Stimulated activated naive B cell treated with anti-CD40 and anti-IgM and Interleukin-4, amounts not matched to agents 10 μg/mL and 1 μg/mL and 100 μg/mL, for 72 hours (primary cell): ENCODE data around the gene FAM47E.

Experiments used
- ATAC-seq, 2 donors: fragments of 150-1000 bp; cut with Tn5 transposase; replicated peaks; 2 replicates each; pipeline ENCODE4 v1.10.0; 2021; ENCODE audit warnings: moderate library complexity in 1 of 2
- DNase-seq: peaks from one replicate; pipeline ENCODE4 v3.0.0; 2021
- H3K27ac Mint-ChIP-seq: one replicate; pipeline ENCODE4 v1.8.0; 2022; ENCODE audit warnings: mild to moderate bottlenecking, mixed read lengths
- H3K27me3 Mint-ChIP-seq, 2 donors: one replicate each; pipeline ENCODE4 v1.8.0; 2022; ENCODE audit warnings: mixed read lengths in 2 of 2
- H3K36me3 Mint-ChIP-seq, 2 donors: one replicate each; pipeline ENCODE4 v1.8.0; 2022; ENCODE audit warnings: mixed read lengths in 2 of 2, mild to moderate bottlenecking in 1 of 2
- H3K4me1 Mint-ChIP-seq, 2 donors: one replicate each; pipeline ENCODE4 v1.8.0; 2022; ENCODE audit warnings: mixed read lengths in 2 of 2, mild to moderate bottlenecking in 1 of 2
- H3K4me3 Mint-ChIP-seq, 2 donors: one replicate each; pipeline ENCODE4 v1.8.0; 2022; ENCODE audit warnings: mild to moderate bottlenecking in 2 of 2, mixed read lengths in 2 of 2, moderate library complexity in 1 of 2
- H3K9me3 Mint-ChIP-seq, 2 donors: one replicate each; pipeline ENCODE4 v1.8.0; 2022; ENCODE audit warnings: mixed read lengths in 2 of 2, mild to moderate bottlenecking in 1 of 2

Gene FAM47E

GRCh38 chr4:76251441-76252270 lies at the start of gene FAM47E:
Gene FAM47E (plus strand): TSS chr4:76251721. CDS start chr4:76251747, 26 bp downstream.
- H3K27me3 Mint-ChIP-seq: peaks cover 50 to 73% of the 10 kb centered on the region in 2 donors
- peaks cover 0 to 3% of the 10 kb centered on the region in 2 donors for H3K36me3 Mint-ChIP-seq
- peak within 1 kb of the TSS; percentile 86 for H3K27ac Mint-ChIP-seq
- H3K4me3 Mint-ChIP-seq: peak within 1 kb of the TSS; percentile 86 to 87
- ATAC-seq (peak; percentile 95 to 97), DNase-seq (peak; percentile 33)
- H3K9me3 Mint-ChIP-seq: no peaks in the 10 kb centered on the region
- peaks cover 4 to 8% of the 10 kb centered on the region in 2 donors for H3K4me1 Mint-ChIP-seq

GRCh38 chr4:76203541-76203940 lies 48.0 kb upstream of the FAM47E start:
- Mint-ChIP-seq H3K36me3 (no peaks in the 10 kb centered on the region), H3K4me1 (peaks cover 19 to 42% of the 10 kb centered on the region in 2 donors), H3K4me3 (no peak overlapping the region), H3K27ac (no peak overlapping the region), H3K9me3 (no peaks in the 10 kb centered on the region), H3K27me3 (no peaks in the 10 kb centered on the region)
- ATAC-seq (no peak), DNase-seq (no peak)

GRCh38 chr4:76204936-76205335 lies 46.6 kb upstream of the FAM47E start:
- no peaks in the 10 kb centered on the region for H3K9me3 Mint-ChIP-seq
- no peaks in the 10 kb centered on the region for H3K36me3 Mint-ChIP-seq
- H3K27ac Mint-ChIP-seq: no peak overlapping the region
- ATAC-seq (no peak), DNase-seq (no peak)
- peaks cover 22 to 41% of the 10 kb centered on the region in 2 donors for H3K4me1 Mint-ChIP-seq
- H3K27me3 Mint-ChIP-seq: no peaks in the 10 kb centered on the region
- H3K4me3 Mint-ChIP-seq: no peak overlapping the region

- H3K9me3 Mint-ChIP-seq: no peaks in the 10 kb centered on the region
- DNase-seq (no peak), ATAC-seq (no peak)
- H3K36me3 Mint-ChIP-seq: no peaks in the 10 kb centered on the region
- H3K4me1 Mint-ChIP-seq: peaks cover 24 to 41% of the 10 kb centered on the region in 2 donors
- no peak overlapping the region for H3K27ac Mint-ChIP-seq
- H3K4me3 Mint-ChIP-seq: no peak overlapping the region
- H3K27me3 Mint-ChIP-seq: no peaks in the 10 kb centered on the region
Observed at GRCh38 chr4:76205476-76205875, 46.0 kb upstream of the FAM47E start.

DNA sequence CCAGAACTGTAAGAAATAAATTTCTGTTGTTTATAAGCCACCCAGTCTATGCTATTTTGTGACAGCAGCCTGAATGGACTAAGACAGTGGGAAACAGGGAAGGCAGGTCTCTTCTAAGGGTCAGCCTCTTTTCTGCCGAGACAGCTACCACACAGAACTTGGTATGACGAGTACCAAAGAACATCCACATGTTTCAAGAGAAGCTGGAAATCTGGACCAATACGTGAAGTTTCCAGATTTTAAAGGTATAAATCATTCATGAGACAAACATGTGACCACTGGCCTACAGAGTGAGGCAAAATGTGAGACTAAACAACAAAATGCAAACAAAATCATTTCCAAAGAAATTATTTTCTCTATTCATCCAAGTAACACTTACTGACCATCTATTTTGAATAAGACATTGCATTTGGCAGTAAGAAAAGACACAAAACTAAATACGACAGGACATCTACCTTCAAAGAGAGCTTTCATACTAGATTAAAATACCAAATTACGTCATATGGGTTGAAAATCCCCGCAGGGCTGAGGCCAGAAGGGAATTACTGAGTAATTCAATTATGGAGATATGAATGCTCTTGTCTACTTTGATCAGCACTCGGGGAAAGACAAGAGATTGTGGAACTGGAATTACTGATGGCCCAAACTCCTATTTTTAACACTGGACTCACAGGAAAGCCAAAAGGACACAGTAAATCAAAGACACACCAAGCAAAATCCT lies 45.1 kb upstream of the FAM47E start:
- peaks cover 19 to 42% of the 10 kb centered on the region in 2 donors for H3K4me1 Mint-ChIP-seq
- DNase-seq (no peak), ATAC-seq (no peak)
- H3K36me3 Mint-ChIP-seq: no peaks in the 10 kb centered on the region
- no peaks in the 10 kb centered on the region for H3K9me3 Mint-ChIP-seq
- H3K27me3 Mint-ChIP-seq: no peaks in the 10 kb centered on the region
- no peak overlapping the region for H3K4me3 Mint-ChIP-seq
- no peak overlapping the region for H3K27ac Mint-ChIP-seq

DNA sequence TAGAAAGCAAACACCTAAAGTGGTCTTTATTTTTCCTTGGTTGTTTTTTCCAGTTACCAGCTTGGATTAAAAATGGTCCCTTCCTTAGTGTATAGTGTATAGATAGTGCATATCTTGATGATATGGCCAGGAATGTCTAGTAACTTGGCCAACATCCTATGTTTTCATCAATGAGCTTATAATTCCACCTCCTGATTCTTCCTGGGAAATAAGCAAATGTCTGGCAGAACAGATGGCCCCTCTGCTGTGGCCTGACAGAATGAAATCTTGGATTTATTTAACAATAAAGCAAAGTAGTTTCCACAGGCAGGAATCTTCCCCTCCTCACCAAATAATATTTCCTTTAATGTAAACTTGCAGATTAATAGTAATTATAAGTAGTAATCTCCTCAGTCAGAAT lies 44.0 kb upstream of the FAM47E start:
- Mint-ChIP-seq H3K4me1 (peaks cover 24 to 54% of the 10 kb centered on the region in 2 donors), H3K27ac (no peak overlapping the region), H3K4me3 (no peak overlapping the region), H3K36me3 (no peaks in the 10 kb centered on the region), H3K27me3 (no peaks in the 10 kb centered on the region), H3K9me3 (no peaks in the 10 kb centered on the region)
- DNase-seq (no peak), ATAC-seq (no peak)

DNA sequence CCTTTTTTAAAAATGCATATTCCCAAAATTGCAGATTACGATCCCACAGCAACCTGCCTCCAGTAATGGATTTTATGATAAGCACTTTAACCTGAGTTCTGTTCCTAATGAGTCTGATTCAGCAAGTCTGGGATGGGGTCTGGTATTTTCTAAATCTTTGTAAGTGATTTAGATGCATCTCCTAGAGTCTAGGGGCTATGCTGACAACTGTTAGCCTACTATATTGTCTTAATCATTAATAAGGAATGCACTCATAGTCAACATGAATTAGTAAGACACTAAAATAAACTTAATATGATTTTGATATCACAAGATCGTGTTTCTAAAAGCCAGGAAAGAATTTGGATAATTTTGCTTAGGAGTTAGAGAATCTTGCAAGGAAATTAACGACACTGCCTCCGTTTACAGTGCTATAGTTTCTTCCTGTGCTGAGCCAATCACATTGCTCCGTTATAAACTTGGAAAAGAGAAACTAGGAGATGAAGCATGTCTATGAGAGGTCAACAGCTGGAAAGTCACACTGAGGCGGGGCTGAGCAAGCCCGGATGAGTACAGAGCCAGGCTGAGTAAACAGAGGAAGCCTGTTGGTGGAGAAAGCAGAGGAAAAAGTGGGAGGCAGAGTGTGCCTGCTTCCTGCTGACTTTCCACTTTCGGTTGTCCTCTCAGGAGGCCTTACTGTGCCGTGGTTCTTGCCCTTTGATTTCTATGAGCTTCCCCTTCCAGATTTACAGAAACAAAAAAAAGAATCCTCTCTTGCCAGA lies 43.3 kb upstream of the FAM47E start:
- Mint-ChIP-seq H3K27me3 (no peaks in the 10 kb centered on the region), H3K9me3 (no peaks in the 10 kb centered on the region), H3K4me3 (peak overlapping the region; percentile 44 to 69), H3K4me1 (peaks cover 30 to 60% of the 10 kb centered on the region in 2 donors), H3K27ac (no peak overlapping the region), H3K36me3 (no peaks in the 10 kb centered on the region)
- no peak for DNase-seq
- no peak for ATAC-seq

- Mint-ChIP-seq H3K27ac (peak overlapping the region; percentile 67), H3K4me3 (peak overlapping the region; percentile 54 to 60), H3K27me3 (no peaks in the 10 kb centered on the region), H3K36me3 (no peaks in the 10 kb centered on the region), H3K9me3 (no peaks in the 10 kb centered on the region), H3K4me1 (peaks cover 39 to 73% of the 10 kb centered on the region in 2 donors)
- ATAC-seq: peak; percentile 40 to 50
- DNase-seq: no peak
Observed at GRCh38 chr4:76209881-76210280, 41.6 kb upstream of the FAM47E start.

DNA sequence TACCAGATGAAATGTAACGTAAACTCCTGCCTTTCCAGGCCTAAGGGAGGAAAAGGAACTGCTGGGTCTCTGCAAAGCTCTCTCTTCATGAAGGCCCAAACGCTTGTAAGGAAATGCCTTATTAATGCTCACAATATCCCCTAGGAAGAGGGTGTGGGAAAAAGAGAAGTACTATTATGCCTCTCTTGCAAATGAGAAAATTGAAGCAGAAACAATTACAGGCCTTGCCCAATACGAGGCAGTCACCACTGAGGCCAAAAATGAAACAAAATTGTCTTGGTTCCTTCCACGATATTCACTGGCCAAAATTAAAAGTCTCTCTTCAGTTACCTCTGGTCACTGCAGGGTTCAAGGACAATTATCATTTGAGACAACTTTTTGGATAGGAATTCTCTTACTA lies 41.1 kb upstream of the FAM47E start:
- Mint-ChIP-seq H3K36me3 (no peaks in the 10 kb centered on the region), H3K27me3 (no peaks in the 10 kb centered on the region), H3K4me3 (peak overlapping the region in 1 of 2 donors; percentile 14), H3K9me3 (no peaks in the 10 kb centered on the region), H3K27ac (peak overlapping the region; percentile 42), H3K4me1 (peaks cover 39 to 74% of the 10 kb centered on the region in 2 donors)
- DNase-seq (no peak), ATAC-seq (no peak)

DNA sequence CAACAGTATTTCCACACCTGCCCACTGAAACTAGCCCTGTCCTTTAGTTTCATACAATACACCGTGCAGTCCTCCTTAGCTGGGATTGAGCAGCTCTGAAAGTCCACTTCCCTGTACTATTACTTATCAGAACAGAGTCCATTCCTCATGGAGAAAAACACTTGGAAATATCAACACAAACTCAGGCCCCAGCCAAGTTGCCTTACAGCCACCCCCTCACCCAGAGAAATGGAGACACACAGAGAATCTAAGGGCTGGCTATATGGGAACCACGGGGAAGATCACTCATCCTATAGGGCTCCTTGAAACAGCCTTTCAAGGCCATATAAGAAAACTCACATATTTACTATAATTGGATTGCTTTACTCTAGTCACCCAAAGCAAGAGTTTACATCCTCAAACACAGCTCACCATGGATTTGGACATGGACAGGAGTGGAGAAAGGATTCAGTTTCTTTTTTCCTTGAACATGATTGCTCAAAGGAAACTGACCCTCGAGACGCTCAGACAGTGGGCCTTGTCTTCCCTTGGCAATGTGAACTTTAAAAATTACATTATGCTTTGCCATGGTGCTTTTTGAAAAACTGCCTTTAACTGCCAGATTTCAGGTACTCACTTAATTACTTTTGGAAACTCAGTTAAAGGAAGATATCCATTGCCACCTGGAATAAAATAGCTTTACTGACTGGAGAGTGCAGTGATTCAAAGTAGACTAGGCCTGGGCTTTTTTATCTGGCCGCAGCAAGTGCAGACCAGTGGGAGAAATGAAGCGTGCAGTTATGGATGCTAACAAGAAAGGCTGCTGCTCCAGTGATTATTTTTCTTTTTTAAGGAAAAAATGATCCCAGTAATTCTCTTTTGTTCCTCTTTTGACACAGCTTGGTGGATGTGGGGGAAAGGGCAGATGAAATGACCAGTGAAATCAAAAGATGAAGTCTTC lies 39.5 kb upstream of the FAM47E start:
- Mint-ChIP-seq H3K4me1 (peaks cover 41 to 69% of the 10 kb centered on the region in 2 donors), H3K9me3 (no peaks in the 10 kb centered on the region), H3K27me3 (no peaks in the 10 kb centered on the region), H3K36me3 (no peaks in the 10 kb centered on the region), H3K27ac (peak overlapping the region; percentile 92), H3K4me3 (peak overlapping the region; percentile 84 to 89)
- DNase-seq: no peak
- no peak for ATAC-seq

GRCh38 chr4:76212851-76213414 lies 38.6 kb upstream of the FAM47E start:
- Mint-ChIP-seq H3K27me3 (no peaks in the 10 kb centered on the region), H3K9me3 (no peaks in the 10 kb centered on the region), H3K36me3 (no peaks in the 10 kb centered on the region), H3K4me1 (peaks cover 41 to 63% of the 10 kb centered on the region in 2 donors), H3K4me3 (peak overlapping the region; percentile 84 to 89), H3K27ac (peak overlapping the region; percentile 92)
- ATAC-seq: peak; percentile 12 to 17
- no peak for DNase-seq

- no peaks in the 10 kb centered on the region for H3K27me3 Mint-ChIP-seq
- peaks cover 36 to 57% of the 10 kb centered on the region in 2 donors for H3K4me1 Mint-ChIP-seq
Observed at GRCh38 chr4:76213415-76214176, 37.9 kb upstream of the FAM47E start, which contains the start of gene SCARB2. Gene SCARB2 (minus strand): TSS chr4:76213824. CDS start chr4:76213543, 281 bp downstream.

More at GRCh38 chr4:76213415-76214176, 37.9 kb upstream of the FAM47E start, which contains the start of gene SCARB2:
- DNase-seq: peak; percentile 70
- Mint-ChIP-seq H3K27ac (peak within 1 kb of the TSS; percentile 92), H3K4me3 (peak within 1 kb of the TSS; percentile 89 to 91), H3K36me3 (no peaks in the 10 kb centered on the region), H3K9me3 (no peaks in the 10 kb centered on the region)
- ATAC-seq: peak; percentile 75
